HEK293 (cell line): Measurements from ENCODE around the gene HK3.

Source experiments
- CTCF ChIA-PET: fragments of 350-600 bp; formaldehyde crosslinking; extraction: SDS; loops from one replicate; lab custom pipeline; 2021; ENCODE audit warnings: antibody characterized with exemption; lab: Yijun Ruan, JAX
- POLR2A ChIA-PET: fragments of 300-600 bp; formaldehyde crosslinking; extraction: SDS; loops from one replicate; lab custom pipeline; 2020; ENCODE audit warnings: antibody characterized with exemption, inconsistent platforms; lab: Yijun Ruan, JAX
- H3K27ac ChIP-seq: fragments of 200-500 bp; sonication (Bioruptor generic); 2 replicates; pipeline ENCODE4 v1.5.1; 2014; ENCODE audit warnings: low read depth, low read length, control low read depth, inconsistent platforms; ENCODE audit errors: extremely low read depth
- H3K36me3 ChIP-seq, 2 experiments: fragments of 200-500 bp in 1 of 2; sonication (Bioruptor generic) in 1 of 2; 1 replicate in 1 of 2; 2 replicates in 1 of 2; pipeline ENCODE4 v1.5.1; 2014 to 2017; ENCODE audit warnings: inconsistent platforms in 2 of 2, low read length in 2 of 2; ENCODE audit not compliant: control insufficient read depth in 2 of 2, insufficient read depth in 1 of 2
- H3K4me1 ChIP-seq: fragments of 200-500 bp; sonication (Bioruptor generic); 2 replicates; pipeline ENCODE4 v1.5.1; 2014; ENCODE audit warnings: mild to moderate bottlenecking, low read length, inconsistent platforms; ENCODE audit not compliant: control insufficient read depth, insufficient read depth
- H3K4me3 ChIP-seq: 2 replicates; pipeline ENCODE4 v1.5.1; 2011; ENCODE audit warnings: low read depth, mild to moderate bottlenecking, control low read depth, low read length, moderate library complexity
- H3K9me3 ChIP-seq: fragments of 200-500 bp; sonication (Bioruptor generic); 2 replicates; pipeline ENCODE4 v1.5.1; 2014; ENCODE audit warnings: low read depth, low read length, inconsistent platforms; ENCODE audit not compliant: control insufficient read depth, insufficient read depth
- ATF2 ChIP-seq: fragments of 450-650 bp; formaldehyde crosslinking; IDR thresholded peaks from 2 replicates; pipeline ENCODE4 v1.5.1; 2016; ENCODE audit warnings: missing biosample characterization, missing genetic modification characterization, low read depth
- PRDM1 ChIP-seq: fragments of 450-650 bp; formaldehyde crosslinking; IDR thresholded peaks from 2 replicates; pipeline ENCODE4; 2016; ENCODE audit warnings: missing biosample characterization, missing genetic modification characterization
- PRDM4 ChIP-seq: fragments of 450-650 bp; formaldehyde crosslinking; IDR thresholded peaks from 2 replicates; pipeline ENCODE4 v1.5.1; 2017; ENCODE audit warnings: missing biosample characterization, missing genetic modification characterization
- SCRT2 ChIP-seq: fragments of 450-650 bp; formaldehyde crosslinking; IDR thresholded peaks from 2 replicates; pipeline ENCODE4 v1.5.1; 2016; ENCODE audit warnings: missing biosample characterization, missing genetic modification characterization
- SP7 ChIP-seq: fragments of 450-650 bp; formaldehyde crosslinking; IDR thresholded peaks from 2 replicates; pipeline ENCODE4 v1.5.1; 2016; ENCODE audit warnings: missing biosample characterization, missing genetic modification characterization
- ZBTB17 ChIP-seq: fragments of 450-650 bp; formaldehyde crosslinking; IDR thresholded peaks from 2 replicates; pipeline ENCODE4 v1.5.1; 2016; ENCODE audit warnings: missing biosample characterization, missing genetic modification characterization
- ZBTB44 ChIP-seq: fragments of 450-650 bp; IDR thresholded peaks from 2 replicates; pipeline ENCODE4 v1.5.1; 2018; ENCODE audit warnings: missing biosample characterization, mild to moderate bottlenecking, missing genetic modification characterization
- ZEB2 ChIP-seq: fragments of 450-650 bp; formaldehyde crosslinking; IDR thresholded peaks from 2 replicates; pipeline ENCODE4 v1.5.1; 2016; ENCODE audit warnings: missing biosample characterization, missing genetic modification characterization
- ZFP41 ChIP-seq: fragments of 450-650 bp; formaldehyde crosslinking; IDR thresholded peaks from 2 replicates; pipeline ENCODE4 v1.5.1; 2016; ENCODE audit warnings: missing biosample characterization, missing genetic modification characterization, borderline replicate concordance
- ZNF280C ChIP-seq: fragments of 450-650 bp; formaldehyde crosslinking; IDR thresholded peaks from 2 replicates; pipeline ENCODE4 v1.5.1; 2016; ENCODE audit warnings: missing biosample characterization, missing genetic modification characterization
- ZNF341 ChIP-seq: fragments of 450-650 bp; formaldehyde crosslinking; IDR thresholded peaks from 2 replicates; pipeline ENCODE4; 2016; ENCODE audit warnings: low read depth, missing biosample characterization, missing genetic modification characterization
- ZNF394 ChIP-seq: fragments of 450-650 bp; formaldehyde crosslinking; IDR thresholded peaks from 2 replicates; pipeline ENCODE4 v1.5.1; 2016; ENCODE audit warnings: missing biosample characterization, missing genetic modification characterization, mild to moderate bottlenecking, moderate library complexity, borderline replicate concordance
- ZNF426 ChIP-seq: fragments of 450-650 bp; formaldehyde crosslinking; IDR thresholded peaks from 2 replicates; pipeline ENCODE4 v1.5.1; 2017; ENCODE audit warnings: missing biosample characterization, missing genetic modification characterization, mild to moderate bottlenecking, inconsistent platforms, moderate library complexity
- ZNF548 ChIP-seq: fragments of 450-650 bp; formaldehyde crosslinking; IDR thresholded peaks from 2 replicates; pipeline ENCODE4 v1.5.1; 2016; ENCODE audit warnings: missing biosample characterization, missing genetic modification characterization
- ZNF558 ChIP-seq: fragments of 450-650 bp; formaldehyde crosslinking; IDR thresholded peaks from 2 replicates; pipeline ENCODE4 v1.5.1; 2016; ENCODE audit warnings: missing biosample characterization, missing genetic modification characterization
- ZNF596 ChIP-seq: fragments of 450-650 bp; IDR thresholded peaks from 2 replicates; pipeline ENCODE4 v1.5.0; 2018; ENCODE audit warnings: missing biosample characterization, mild to moderate bottlenecking, missing genetic modification characterization, moderate library complexity
- ZNF776 ChIP-seq: fragments of 450-650 bp; formaldehyde crosslinking; IDR thresholded peaks from 2 replicates; pipeline ENCODE4 v1.5.0; 2017; ENCODE audit warnings: missing biosample characterization, missing genetic modification characterization, borderline replicate concordance

The HK3 gene, protein sequence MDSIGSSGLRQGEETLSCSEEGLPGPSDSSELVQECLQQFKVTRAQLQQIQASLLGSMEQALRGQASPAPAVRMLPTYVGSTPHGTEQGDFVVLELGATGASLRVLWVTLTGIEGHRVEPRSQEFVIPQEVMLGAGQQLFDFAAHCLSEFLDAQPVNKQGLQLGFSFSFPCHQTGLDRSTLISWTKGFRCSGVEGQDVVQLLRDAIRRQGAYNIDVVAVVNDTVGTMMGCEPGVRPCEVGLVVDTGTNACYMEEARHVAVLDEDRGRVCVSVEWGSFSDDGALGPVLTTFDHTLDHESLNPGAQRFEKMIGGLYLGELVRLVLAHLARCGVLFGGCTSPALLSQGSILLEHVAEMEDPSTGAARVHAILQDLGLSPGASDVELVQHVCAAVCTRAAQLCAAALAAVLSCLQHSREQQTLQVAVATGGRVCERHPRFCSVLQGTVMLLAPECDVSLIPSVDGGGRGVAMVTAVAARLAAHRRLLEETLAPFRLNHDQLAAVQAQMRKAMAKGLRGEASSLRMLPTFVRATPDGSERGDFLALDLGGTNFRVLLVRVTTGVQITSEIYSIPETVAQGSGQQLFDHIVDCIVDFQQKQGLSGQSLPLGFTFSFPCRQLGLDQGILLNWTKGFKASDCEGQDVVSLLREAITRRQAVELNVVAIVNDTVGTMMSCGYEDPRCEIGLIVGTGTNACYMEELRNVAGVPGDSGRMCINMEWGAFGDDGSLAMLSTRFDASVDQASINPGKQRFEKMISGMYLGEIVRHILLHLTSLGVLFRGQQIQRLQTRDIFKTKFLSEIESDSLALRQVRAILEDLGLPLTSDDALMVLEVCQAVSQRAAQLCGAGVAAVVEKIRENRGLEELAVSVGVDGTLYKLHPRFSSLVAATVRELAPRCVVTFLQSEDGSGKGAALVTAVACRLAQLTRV

GRCh38 chr5:176899296-176899891 lies at the start of gene HK3:
Gene HK3 (minus strand): TSS chr5:176899346. CDS start chr5:176896159, 3,187 bp downstream.
- CTCF ChIA-PET: interaction anchor here (1.0 to 4.7 kb wide), 3 partner anchors 44 to 238 kb away, joined by 6 to 26 read pairs (median 6); no protein-coding TSS in a partner anchor
- H3K4me1 ChIP-seq: no peaks in the 10 kb centered on the region
- no peak within 1 kb of the TSS for H3K27ac ChIP-seq
- TF ChIP-seq ZFP41 (no peak), ZNF596 (no peak), ATF2 (tag by site-specific recombination) (no peak), SP7 (tag by site-specific recombination) (no peak), ZNF776 (no peak), ZNF341 (no peak), ZNF548 (no peak), PRDM1 (tag by site-specific recombination) (no peak), ZNF558 (tag by site-specific recombination) (no peak), ZBTB17 (tag by site-specific recombination) (no peak), ZBTB44 (tag by site-specific recombination) (no peak), ZEB2 (tag by site-specific recombination) (no peak), PRDM4 (tag by site-specific recombination) (no peak), ZNF280C (tag by site-specific recombination) (no peak), SCRT2 (tag by site-specific recombination) (no peak), ZNF394 (tag by site-specific recombination) (no peak), ZNF426 (no peak)
- H3K4me3 ChIP-seq: no peak within 1 kb of the TSS
- POLR2A ChIA-PET: no interaction called here
- peaks cover 1 to 28% of the 10 kb centered on the region in 2 experiments; a peak in 2 of 3 replicates for H3K36me3 ChIP-seq
- H3K9me3 ChIP-seq: no peaks in the 10 kb centered on the region
